SK-N-SH treated with all-trans-retinoic acid at 6 μM for 48 hours (cell line): ENCODE measurements around the gene LAMA2.

Experiments used
- ARNTL ChIP-seq: fragments of 450-650 bp; formaldehyde crosslinking; IDR thresholded peaks from 2 replicates; pipeline ENCODE4 v1.5.0; 2020; ENCODE audit warnings: low read depth, mild to moderate bottlenecking, moderate library complexity, borderline replicate concordance
- PATZ1 ChIP-seq: fragments of 250-450 bp; sonication (Bioruptor Pico); IDR thresholded peaks from 2 replicates; pipeline ENCODE4 v1.8.0; 2020; ENCODE audit warnings: mild to moderate bottlenecking, moderate library complexity, borderline replicate concordance
- SNAI2 ChIP-seq: fragments of 250-450 bp; sonication (Bioruptor Pico); IDR thresholded peaks from 2 replicates; pipeline ENCODE4 v1.5.0; 2020; ENCODE audit warnings: mild to moderate bottlenecking, moderate library complexity
- TCF4 ChIP-seq: fragments of 250-450 bp; sonication (Bioruptor Pico); IDR thresholded peaks from 2 replicates; pipeline ENCODE4 v1.8.0; 2021; ENCODE audit warnings: mild to moderate bottlenecking, moderate library complexity, borderline replicate concordance
- TOX ChIP-seq: fragments of 250-450 bp; sonication (Bioruptor Pico); IDR thresholded peaks from 2 replicates; pipeline ENCODE4 v1.8.0; 2021; ENCODE audit warnings: mild to moderate bottlenecking, moderate library complexity, borderline replicate concordance
- TSHZ2 ChIP-seq: fragments of 250-450 bp; sonication (Bioruptor Pico); IDR thresholded peaks from 2 replicates; pipeline ENCODE4 v1.5.0; 2020; ENCODE audit warnings: mild to moderate bottlenecking, moderate library complexity
- ZFP3 ChIP-seq: fragments of 250-450 bp; sonication (Bioruptor Pico); IDR thresholded peaks from 2 replicates; pipeline ENCODE4 v1.5.0; 2020; ENCODE audit warnings: mild to moderate bottlenecking, moderate library complexity
- ZFP30 ChIP-seq: fragments of 450-650 bp; formaldehyde crosslinking; IDR thresholded peaks from 2 replicates; pipeline ENCODE4 v1.5.0; 2022; ENCODE audit warnings: mild to moderate bottlenecking, moderate library complexity
- ZNF565 ChIP-seq: fragments of 450-650 bp; formaldehyde crosslinking; conservative IDR thresholded peaks from 2 replicates; pipeline ENCODE4 v1.5.0; 2020; ENCODE audit warnings: low read depth, mild to moderate bottlenecking, moderate library complexity
- ZNF70 ChIP-seq: fragments of 450-650 bp; formaldehyde crosslinking; IDR thresholded peaks from 2 replicates; pipeline ENCODE4 v1.5.0; 2020; ENCODE audit warnings: mild to moderate bottlenecking, moderate library complexity
- TF ChIP-seq, protein P1 (sequence below): fragments of 250-450 bp; sonication (Bioruptor Pico); IDR thresholded peaks from 2 replicates; pipeline ENCODE4 v1.5.1; 2020; ENCODE audit warnings: low read depth, mild to moderate bottlenecking, moderate library complexity

DNA sequence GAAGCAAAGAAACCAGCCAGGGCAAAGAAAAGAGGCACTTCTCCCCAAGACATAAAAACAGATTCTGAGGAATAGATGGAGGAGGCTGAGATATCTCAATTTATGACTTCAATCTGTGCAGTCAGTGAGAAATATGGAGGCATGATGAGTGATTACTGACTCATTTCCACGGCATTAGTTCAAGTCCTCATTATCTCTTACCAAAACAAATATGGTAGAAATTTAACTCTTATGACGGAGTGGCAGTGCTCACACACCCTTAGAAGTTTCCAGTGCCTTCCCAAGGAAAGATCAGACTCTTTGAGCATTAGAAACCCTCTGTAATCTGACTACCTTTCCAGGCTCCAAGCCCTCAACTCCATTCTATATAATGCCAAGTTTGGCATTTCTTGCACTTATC lies 463.0 kb downstream of the LAMA2 start:
- TF ChIP-seq, protein P1, sequence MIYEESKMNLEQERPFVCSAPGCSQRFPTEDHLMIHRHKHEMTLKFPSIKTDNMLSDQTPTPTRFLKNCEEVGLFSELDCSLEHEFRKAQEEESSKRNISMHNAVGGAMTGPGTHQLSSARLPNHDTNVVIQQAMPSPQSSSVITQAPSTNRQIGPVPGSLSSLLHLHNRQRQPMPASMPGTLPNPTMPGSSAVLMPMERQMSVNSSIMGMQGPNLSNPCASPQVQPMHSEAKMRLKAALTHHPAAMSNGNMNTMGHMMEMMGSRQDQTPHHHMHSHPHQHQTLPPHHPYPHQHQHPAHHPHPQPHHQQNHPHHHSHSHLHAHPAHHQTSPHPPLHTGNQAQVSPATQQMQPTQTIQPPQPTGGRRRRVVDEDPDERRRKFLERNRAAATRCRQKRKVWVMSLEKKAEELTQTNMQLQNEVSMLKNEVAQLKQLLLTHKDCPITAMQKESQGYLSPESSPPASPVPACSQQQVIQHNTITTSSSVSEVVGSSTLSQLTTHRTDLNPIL (CRISPR knock-in tag), result no peak
- no peak for TF ChIP-seq TOX
- TF ChIP-seq ARNTL (CRISPR knock-in tag), result no peak
- no peak for TF ChIP-seq ZNF70
- TF ChIP-seq ZFP30 (CRISPR knock-in tag), result no peak
- no peak for TF ChIP-seq ZNF565 (CRISPR knock-in tag)
- no peak for TF ChIP-seq TCF4 (CRISPR knock-in tag)
- no peak for TF ChIP-seq ZFP3 (CRISPR knock-in tag)
- TF ChIP-seq SNAI2 (CRISPR knock-in tag), result no peak
- TF ChIP-seq PATZ1 (CRISPR knock-in tag), result no peak
- TF ChIP-seq TSHZ2 (CRISPR knock-in tag), result no peak
